Right lung (tissue), 5 donors: ENCODE results near the gene KCNJ5. TPM values are rescaled to one million over a fixed set of nuclear protein-coding genes. Genes with fewer than 3 reads are reported as not detected.

Experiments
- DNase-seq, 2 donors: peaks; one replicate each; pipeline ENCODE4 v3.0.0-alpha.2; 2013
- polyA plus RNA-seq, 5 donors: library from polyadenylated mRNA; unstranded; fragments of 120-200 nt; gene quantifications; one replicate each; pipeline versions ENCODE4 v1.2.1 to v1.2.3, GENCODE V29; 2013; ENCODE audit warnings: inconsistent platforms in 1 of 5, low replicate concordance in 1 of 5; ENCODE audit not compliant: insufficient read length in 5 of 5, insufficient read depth in 1 of 5

The KCNJ5 gene
- polyA plus RNA-seq, 5 donors: 5.7 to 12.2 (median 10.0) TPM

DNA sequence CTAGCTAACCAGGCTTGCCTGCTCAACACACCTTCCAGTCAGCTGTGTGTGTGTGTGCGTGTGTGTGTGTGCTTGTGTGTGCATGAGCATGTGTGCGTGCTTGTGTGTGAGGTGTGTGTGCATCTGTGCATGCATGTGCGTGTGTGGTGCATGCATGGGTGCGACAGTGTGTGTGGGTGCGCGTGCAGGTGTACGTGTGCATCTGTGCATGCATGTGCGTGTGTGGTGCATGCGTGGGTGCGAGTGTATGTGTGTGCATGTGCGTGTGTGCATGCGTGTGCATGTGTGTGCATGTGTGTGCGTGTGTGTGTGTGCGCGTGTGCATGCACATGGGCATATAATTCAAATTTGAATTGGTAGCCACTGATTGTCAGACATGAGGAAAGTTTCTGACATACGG lies 62.0 kb downstream of the KCNJ5 start:
- DNase-seq: no peak

GRCh38 chr11:128955636-128956035 lies 64.5 kb downstream of the KCNJ5 start:
- no peak for DNase-seq

DNA sequence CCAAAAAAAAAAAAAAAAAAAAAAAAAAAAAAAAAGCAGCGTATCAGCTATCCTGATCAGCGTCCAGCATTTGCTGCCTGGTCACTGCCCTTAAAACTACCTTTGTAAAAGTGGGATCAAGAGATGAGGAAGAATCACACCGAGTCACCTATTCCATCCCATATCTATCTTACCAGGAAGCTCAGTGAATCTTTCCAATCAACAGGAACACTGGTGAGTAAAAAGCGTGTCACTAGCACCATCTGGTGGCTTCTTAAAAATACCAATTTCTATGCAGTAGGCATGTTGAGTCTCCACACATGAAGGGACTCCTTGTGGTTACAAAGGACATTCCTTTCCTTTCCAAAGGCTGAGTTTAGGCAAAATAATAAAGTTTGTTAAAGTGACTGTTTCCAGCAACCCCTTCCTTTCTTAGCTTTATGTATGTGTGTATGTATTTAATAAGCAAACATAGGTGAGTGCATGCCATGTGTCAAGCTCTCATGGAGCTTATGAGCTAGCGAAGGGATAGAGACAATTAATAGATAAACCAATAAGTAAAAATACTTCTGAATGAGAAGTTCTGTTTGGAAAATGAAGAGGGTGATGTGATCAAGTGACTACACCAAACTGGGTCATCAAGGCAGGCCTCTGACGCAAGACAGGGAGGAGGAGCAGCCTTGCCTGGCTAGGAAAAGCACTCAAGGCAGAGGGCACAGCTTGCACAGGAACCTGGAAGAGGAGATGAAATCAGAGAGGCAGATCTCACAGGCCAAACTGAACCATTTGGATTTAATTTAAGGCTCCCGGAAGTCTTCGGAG lies 65.4 kb downstream of the KCNJ5 start:
- DNase-seq: peak; percentile 56 to 72

DNA sequence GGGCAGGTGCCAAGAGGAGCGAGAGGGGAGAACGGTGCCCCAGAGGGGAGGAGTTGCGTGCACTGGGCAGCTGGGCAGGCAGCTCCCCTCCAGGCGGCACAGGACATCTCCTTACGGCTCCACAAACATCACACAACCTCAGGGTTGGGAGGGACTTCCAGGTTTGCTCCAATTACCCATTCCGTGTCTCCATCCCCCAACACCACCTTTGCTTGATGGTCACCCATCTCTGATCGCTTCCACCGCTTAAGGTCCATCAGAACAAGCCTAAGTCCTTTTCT lies 66.0 kb downstream of the KCNJ5 start:
- no peak for DNase-seq

DNA sequence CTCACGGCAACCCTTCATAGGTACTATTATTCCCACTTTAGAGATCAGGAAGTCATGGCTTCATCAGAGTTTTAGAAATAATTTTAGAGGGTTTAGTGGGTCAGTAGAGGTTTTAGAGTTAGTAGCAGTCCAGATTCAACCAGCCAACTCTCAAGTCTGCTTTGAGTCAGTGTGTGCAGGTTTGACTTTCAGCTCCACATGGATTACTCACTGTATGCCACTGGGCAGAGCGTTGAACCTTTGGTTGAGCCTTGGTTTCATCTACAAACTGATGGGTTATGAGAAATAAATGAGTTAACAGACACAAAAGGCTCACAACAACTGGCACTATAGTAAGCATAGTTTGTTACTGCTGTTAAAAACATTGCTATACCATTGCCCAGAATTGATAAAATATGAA lies 70.5 kb downstream of the KCNJ5 start:
- no peak for DNase-seq

GRCh38 chr11:128962896-128963295 lies 71.7 kb downstream of the KCNJ5 start:
- no peak for DNase-seq

GRCh38 chr11:128963744-128964325 lies 72.7 kb downstream of the KCNJ5 start:
- DNase-seq: no peak

DNA sequence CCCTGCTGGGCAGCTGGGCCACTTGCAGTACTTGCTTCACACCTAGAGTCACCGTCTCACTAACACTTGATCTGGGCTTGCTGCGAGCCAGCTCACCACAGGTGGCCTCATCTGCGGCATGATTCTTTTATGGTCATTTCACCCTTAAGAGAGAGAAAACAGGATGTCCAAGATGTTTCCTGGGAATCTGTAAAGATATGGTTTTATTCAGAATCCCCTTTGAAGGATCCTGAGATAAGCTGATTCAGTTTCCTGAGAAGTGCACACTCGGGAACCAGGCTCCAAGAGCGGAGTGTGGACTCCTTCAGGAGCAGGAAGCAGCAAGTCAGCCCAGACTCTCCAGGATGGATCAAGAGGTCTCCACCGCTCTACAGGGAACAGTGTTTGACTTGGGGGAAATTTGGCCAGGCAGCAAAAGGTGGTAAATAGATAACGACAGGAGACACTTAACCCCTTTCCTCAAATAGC lies 73.3 kb downstream of the KCNJ5 start:
- no peak for DNase-seq

- DNase-seq: no peak
Measured at GRCh38 chr11:128965485-128965884, 74.3 kb downstream of the KCNJ5 start.

DNA sequence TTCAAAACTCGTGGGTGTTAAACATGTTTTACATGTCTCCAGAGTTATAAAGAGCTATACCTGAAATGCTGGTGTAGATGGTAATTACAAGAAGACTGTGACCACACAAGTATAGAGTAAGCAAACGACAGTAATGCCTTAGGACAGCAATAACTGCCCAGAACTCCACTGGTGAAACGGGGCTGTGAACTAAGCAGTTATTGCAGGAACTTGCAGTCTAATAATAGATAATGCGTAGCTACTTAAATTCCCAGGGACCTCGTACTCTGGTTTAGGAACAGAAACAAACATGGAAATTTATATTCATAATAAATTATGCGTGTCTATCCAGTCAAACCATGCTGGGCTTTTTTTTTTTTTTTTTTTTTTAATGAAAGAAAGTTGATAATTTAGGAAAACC lies 76.4 kb downstream of the KCNJ5 start:
- no peak for DNase-seq

DNA sequence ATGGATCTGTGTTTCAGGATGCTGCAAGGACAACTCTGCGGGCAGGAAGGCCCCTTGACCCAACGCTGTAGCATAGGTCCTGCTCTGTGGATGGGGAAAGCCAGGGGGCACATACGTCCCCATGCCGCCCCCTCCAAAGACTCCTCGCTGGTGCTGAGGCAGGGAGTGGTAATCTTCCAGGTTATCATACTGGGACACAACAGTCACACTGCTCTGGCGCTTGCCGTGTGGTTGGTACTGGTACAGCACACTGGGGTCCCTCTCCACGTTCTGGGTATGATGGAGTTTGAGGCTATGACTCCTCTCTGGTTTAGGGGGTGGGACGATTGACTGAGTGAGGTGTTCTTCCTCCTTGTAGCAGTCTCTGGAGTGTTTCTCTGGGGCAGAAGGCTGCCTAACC lies 77.8 kb downstream of the KCNJ5 start:
- DNase-seq: no peak

Other genes starting within 250 kb of the KCNJ5 start
- gene FLI1, start 197.3 kb upstream of the KCNJ5 start, polyA plus RNA-seq: 10 to 100 TPM; 38.1 to 47.6 (median 39.3) TPM
- gene KCNJ1, start 24.1 kb upstream of the KCNJ5 start, polyA plus RNA-seq: under 1 TPM in 4 of 5 donors, not detected in 1; 0.09 to 0.57 (median 0.11) TPM
- 1 to 10 TPM in 1 of 5 donors, under 1 TPM in 4; 0.48 to 1.1 (median 0.60) TPM for gene TP53AIP1, start 51.5 kb downstream of the KCNJ5 start, polyA plus RNA-seq